Activated T-cell treated with anti-CD3 and anti-CD28 coated beads, Interleukin-2, amount 50 U/mL, for 72 hours (primary cell): ENCODE results near the gene PGGT1B. TPM values are rescaled to one million over a fixed set of nuclear protein-coding genes. Genes with fewer than 3 reads are reported as not detected.

Source experiments
- ATAC-seq, 2 donors: fragments of 150-1000 bp; cut with Tn5 transposase; replicated peaks in 1 of 2; 2 replicates each; pipeline ENCODE4 v1.10.0; 2021; ENCODE audit warnings: moderate library complexity in 2 of 2, mild to moderate bottlenecking in 1 of 2
- DNase-seq, 2 donors: peaks; one replicate each; pipeline ENCODE4 v3.0.0; 2021 to 2022; ENCODE audit warnings: mixed read lengths in 1 of 2
- H3K27ac Mint-ChIP-seq: one replicate; pipeline ENCODE4 v1.8.0; 2022; ENCODE audit warnings: mild to moderate bottlenecking, moderate library complexity, mixed read lengths
- H3K27me3 Mint-ChIP-seq: one replicate; pipeline ENCODE4 v1.8.0; 2022; ENCODE audit warnings: low read depth, mixed read lengths
- H3K36me3 Mint-ChIP-seq, 2 donors: one replicate each; pipeline ENCODE4 v1.8.0; 2022; ENCODE audit warnings: mixed read lengths in 2 of 2, mild to moderate bottlenecking in 1 of 2; ENCODE audit not compliant: insufficient read depth in 2 of 2
- H3K4me1 Mint-ChIP-seq: one replicate; pipeline ENCODE4 v1.8.0; 2022; ENCODE audit warnings: low read depth, mixed read lengths
- H3K4me3 Mint-ChIP-seq, 2 donors: one replicate each; pipeline ENCODE4 v1.8.0; 2022; ENCODE audit warnings: mild to moderate bottlenecking in 2 of 2, mixed read lengths in 2 of 2, moderate library complexity in 2 of 2
- H3K9me3 Mint-ChIP-seq, 2 donors: one replicate each; pipeline ENCODE4 v1.8.0; 2022; ENCODE audit warnings: mixed read lengths in 2 of 2
- total RNA-seq, 2 donors: library from RNA; stranded (reverse); gene quantifications; one replicate each; pipeline ENCODE4 v1.2.3, GENCODE V29; 2022

Gene PGGT1B
- total RNA-seq = 10 to 100 TPM; 47.5 TPM

DNA sequence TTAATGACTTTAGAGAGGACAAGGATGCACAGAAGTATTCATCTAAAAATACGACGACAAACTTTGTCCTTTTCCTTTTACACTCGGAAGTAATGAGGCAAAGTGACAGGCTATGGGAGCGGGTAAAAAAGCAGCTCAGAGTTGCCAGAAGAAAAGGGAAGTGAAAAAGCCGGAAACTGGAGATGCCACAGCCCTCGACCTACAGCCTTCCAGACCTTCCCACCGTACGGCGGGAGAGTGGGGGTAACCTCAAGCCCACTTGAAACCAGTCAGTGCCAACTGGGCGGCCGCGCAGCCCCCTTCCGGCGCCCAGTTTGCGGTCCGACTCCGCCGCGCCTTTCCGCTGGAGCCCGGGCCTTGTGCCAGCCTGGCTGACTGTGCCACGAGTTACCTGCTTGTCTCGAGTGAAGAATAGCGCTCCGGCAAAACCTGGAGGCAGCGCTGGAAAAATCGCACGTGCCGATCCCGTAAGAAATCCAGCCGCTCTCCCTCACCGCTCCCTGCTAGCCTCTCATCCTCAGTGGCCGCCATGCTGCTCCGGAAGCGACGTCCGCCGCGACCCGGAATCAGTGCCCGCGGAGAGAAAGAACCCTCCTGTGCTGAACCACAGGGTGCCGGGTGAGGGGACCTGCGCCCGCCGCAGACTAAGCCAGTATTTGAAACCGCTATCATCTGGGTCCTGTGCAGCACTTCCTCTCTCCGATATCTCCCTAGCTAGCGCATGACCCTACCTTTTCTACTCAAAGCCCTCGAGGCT is at the start of gene PGGT1B:
Gene PGGT1B, minus strand, starts transcription at position 557 of the 757 bp plus-strand sequence. Its CDS starts 26 bp downstream, at position 531.
- Mint-ChIP-seq H3K27me3 (no peaks in the 10 kb centered on the region), H3K4me3 (peak within 1 kb of the TSS; percentile 95 to 96), H3K36me3 (peaks cover 5 to 14% of the 10 kb centered on the region in 2 donors), H3K9me3 (no peaks in the 10 kb centered on the region), H3K27ac (peak within 1 kb of the TSS; percentile 98), H3K4me1 (peaks cover 56% of the 10 kb centered on the region)
- ATAC-seq (peak; percentile 96 to 98), DNase-seq (peak; percentile 79 to 84)

- ATAC-seq (no peak), DNase-seq (no peak)
- peaks cover 33% of the 10 kb centered on the region for H3K27me3 Mint-ChIP-seq
- H3K4me3 Mint-ChIP-seq = no peak overlapping the region
- no peaks in the 10 kb centered on the region for H3K4me1 Mint-ChIP-seq
- no peak overlapping the region for H3K27ac Mint-ChIP-seq
- H3K36me3 Mint-ChIP-seq = no peaks in the 10 kb centered on the region
- H3K9me3 Mint-ChIP-seq = no peaks in the 10 kb centered on the region
These were observed 47.2 kb upstream of the PGGT1B start for GRCh38 chr5:115309751-115310370.

DNA sequence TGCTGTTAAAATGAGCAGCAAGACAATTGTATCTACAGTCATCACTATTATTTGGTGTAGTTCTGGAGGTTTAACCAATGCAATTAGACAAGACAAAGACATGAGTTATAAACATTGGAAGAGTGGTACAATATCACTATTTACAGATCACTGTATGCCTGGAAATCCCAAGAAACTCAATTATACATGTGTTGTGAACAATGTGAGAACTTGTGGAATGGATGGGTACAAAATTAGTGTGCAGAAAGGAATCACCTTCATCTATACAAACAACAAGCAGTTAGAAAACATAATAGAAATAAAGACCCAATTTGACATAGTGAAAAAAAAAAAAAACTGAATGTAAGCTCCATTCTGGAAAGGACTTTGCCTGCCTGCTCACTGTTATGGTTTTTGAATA is 46.1 kb upstream of the PGGT1B start:
- no peak for DNase-seq
- Mint-ChIP-seq H3K9me3 (no peaks in the 10 kb centered on the region), H3K4me1 (no peaks in the 10 kb centered on the region), H3K27ac (no peak overlapping the region), H3K4me3 (no peak overlapping the region), H3K36me3 (no peaks in the 10 kb centered on the region), H3K27me3 (peaks cover 38% of the 10 kb centered on the region)
- ATAC-seq = no peak

DNA sequence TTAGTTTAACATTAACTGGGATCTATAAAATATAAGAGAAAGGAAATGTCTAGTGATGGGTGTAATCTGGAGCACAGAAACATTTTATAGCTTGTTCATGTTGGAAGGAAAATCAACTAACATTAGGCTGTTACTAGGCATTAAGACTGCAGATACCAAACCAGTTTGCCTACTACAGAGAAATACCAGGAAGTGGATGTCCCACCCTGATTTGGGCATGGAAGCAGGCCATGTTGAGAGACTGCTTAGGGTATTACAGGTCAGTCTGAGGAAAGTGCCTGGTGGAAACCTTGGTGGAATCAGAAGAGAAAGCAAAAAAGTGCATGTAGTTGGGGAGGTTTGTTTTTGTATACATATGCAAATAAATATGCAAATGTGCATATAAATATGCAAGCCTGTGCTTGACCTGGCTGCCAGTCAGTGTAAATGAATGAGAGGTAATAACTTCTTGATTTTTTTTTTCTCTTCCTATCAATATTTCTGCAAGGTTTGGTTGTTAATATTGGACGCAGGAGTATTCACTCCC is 43.4 kb upstream of the PGGT1B start:
- Mint-ChIP-seq H3K36me3 (no peaks in the 10 kb centered on the region), H3K4me1 (no peaks in the 10 kb centered on the region), H3K27ac (no peak overlapping the region), H3K27me3 (peaks cover 49% of the 10 kb centered on the region), H3K4me3 (no peak overlapping the region), H3K9me3 (no peaks in the 10 kb centered on the region)
- no peak for ATAC-seq
- DNase-seq = no peak

DNA sequence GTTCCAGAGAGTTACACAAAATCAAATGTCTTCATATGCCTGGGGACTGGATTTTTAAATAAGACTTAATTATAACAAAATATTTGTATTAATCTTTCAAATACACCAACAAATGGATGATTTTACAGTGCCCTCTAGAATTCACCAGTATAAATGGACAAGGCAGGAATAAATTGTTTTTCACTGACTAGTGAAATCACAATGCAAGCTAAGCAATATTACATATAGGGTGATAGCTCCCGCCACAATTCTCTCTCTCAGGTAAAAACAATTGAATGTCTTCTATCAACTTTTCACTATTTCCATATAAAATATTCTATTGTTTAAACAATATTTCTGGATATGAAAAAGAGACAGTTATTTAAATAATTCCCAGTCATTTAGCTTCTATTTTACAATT is 41.8 kb upstream of the PGGT1B start:
- Mint-ChIP-seq H3K4me1 (no peaks in the 10 kb centered on the region), H3K36me3 (no peaks in the 10 kb centered on the region), H3K27me3 (peaks cover 43% of the 10 kb centered on the region), H3K4me3 (no peak overlapping the region), H3K27ac (no peak overlapping the region), H3K9me3 (no peaks in the 10 kb centered on the region)
- DNase-seq = no peak
- ATAC-seq = no peak

DNA sequence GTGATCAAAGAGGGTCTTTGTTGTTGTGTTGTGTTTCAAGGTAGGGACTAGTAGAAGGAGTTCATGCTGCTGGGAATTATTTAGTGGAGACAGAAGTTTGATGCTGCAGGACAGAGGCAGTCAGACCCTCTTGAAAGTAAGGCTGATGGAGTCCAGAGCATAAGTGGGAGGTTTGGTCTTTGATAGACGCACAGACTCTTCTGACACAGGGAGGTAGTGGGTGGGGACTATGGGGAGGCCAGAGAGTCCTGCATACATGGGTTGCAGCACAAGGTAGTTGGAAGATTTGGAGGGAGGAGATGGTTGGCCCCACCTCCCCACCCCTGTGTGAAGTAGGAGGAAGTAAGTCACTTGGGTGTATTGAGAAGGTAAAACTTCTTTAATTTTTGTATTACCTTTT is 36.1 kb upstream of the PGGT1B start:
- ATAC-seq = no peak
- Mint-ChIP-seq H3K4me1 (peaks cover 5% of the 10 kb centered on the region), H3K36me3 (no peaks in the 10 kb centered on the region), H3K27ac (no peak overlapping the region), H3K9me3 (no peaks in the 10 kb centered on the region), H3K27me3 (peaks cover 18% of the 10 kb centered on the region), H3K4me3 (no peak overlapping the region)
- no peak for DNase-seq

- Mint-ChIP-seq H3K9me3 (peaks cover 0 to under 1% of the 10 kb centered on the region in 2 donors), H3K27me3 (peaks cover 11% of the 10 kb centered on the region), H3K4me1 (peaks cover 5% of the 10 kb centered on the region), H3K27ac (no peak overlapping the region), H3K4me3 (peak overlapping the region; percentile 29), H3K36me3 (peaks cover 0 to under 1% of the 10 kb centered on the region in 2 donors)
- no peak for DNase-seq
- ATAC-seq = no peak
These were observed 34.4 kb upstream of the PGGT1B start for GRCh38 chr5:115297031-115297430.

GRCh38 chr5:115296124-115297022 is 33.7 kb upstream of the PGGT1B start, which contains the start of gene CCDC112:
Gene CCDC112 (minus strand): TSS chr5:115296654. CDS start chr5:115296543, 111 bp downstream.
- Mint-ChIP-seq H3K9me3 (peaks cover 0 to 2% of the 10 kb centered on the region in 2 donors), H3K27ac (no peak within 1 kb of the TSS), H3K36me3 (peaks cover 0 to 2% of the 10 kb centered on the region in 2 donors), H3K4me1 (peaks cover 5% of the 10 kb centered on the region), H3K4me3 (peak within 1 kb of the TSS; percentile 80 to 89), H3K27me3 (peaks cover 11% of the 10 kb centered on the region)
- ATAC-seq (peak; percentile 86 to 88), DNase-seq (peak; percentile 70 to 74)

DNA sequence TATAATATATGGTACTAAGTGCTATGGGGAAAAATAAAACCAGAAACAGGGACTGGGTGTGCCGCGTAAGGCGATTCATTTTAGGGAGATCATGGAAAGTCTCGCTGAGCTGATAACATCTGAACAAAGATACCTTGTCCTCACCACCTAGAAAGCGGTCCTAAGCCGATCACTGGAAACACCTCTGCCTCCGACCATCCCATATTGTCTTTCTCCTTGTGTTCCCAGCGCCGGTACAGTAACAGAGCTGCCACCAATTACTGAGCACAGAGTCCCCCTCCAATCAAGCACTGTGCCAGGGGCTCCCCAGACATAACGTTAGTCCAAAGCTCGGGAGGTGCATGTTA is 33.1 kb upstream of the PGGT1B start:
- Mint-ChIP-seq H3K27ac (no peak overlapping the region), H3K4me1 (peaks cover 5% of the 10 kb centered on the region), H3K9me3 (peaks cover 0 to 2% of the 10 kb centered on the region in 2 donors), H3K27me3 (peaks cover 11% of the 10 kb centered on the region), H3K36me3 (peaks cover 0 to 2% of the 10 kb centered on the region in 2 donors), H3K4me3 (peak overlapping the region; percentile 80 to 89)
- no peak for ATAC-seq
- no peak for DNase-seq

- no peak overlapping the region for H3K4me3 Mint-ChIP-seq
- H3K9me3 Mint-ChIP-seq = peaks cover 0 to 2% of the 10 kb centered on the region in 2 donors
- H3K27ac Mint-ChIP-seq = no peak overlapping the region
- peaks cover 5% of the 10 kb centered on the region for H3K27me3 Mint-ChIP-seq
- no peak for ATAC-seq
- peaks cover 0 to 2% of the 10 kb centered on the region in 2 donors for H3K36me3 Mint-ChIP-seq
- peaks cover 5% of the 10 kb centered on the region for H3K4me1 Mint-ChIP-seq
- no peak for DNase-seq
These were observed 28.7 kb upstream of the PGGT1B start for GRCh38 chr5:115291397-115291796.

GRCh38 chr5:115289104-115289503 is 26.4 kb upstream of the PGGT1B start:
- no peak for ATAC-seq
- DNase-seq = no peak
- H3K27me3 Mint-ChIP-seq = peaks cover 5% of the 10 kb centered on the region
- H3K9me3 Mint-ChIP-seq = peaks cover 0 to 2% of the 10 kb centered on the region in 2 donors
- H3K4me3 Mint-ChIP-seq = no peak overlapping the region
- H3K4me1 Mint-ChIP-seq = peaks cover 6% of the 10 kb centered on the region
- H3K27ac Mint-ChIP-seq = no peak overlapping the region
- peaks cover 0 to 2% of the 10 kb centered on the region in 2 donors for H3K36me3 Mint-ChIP-seq

DNA sequence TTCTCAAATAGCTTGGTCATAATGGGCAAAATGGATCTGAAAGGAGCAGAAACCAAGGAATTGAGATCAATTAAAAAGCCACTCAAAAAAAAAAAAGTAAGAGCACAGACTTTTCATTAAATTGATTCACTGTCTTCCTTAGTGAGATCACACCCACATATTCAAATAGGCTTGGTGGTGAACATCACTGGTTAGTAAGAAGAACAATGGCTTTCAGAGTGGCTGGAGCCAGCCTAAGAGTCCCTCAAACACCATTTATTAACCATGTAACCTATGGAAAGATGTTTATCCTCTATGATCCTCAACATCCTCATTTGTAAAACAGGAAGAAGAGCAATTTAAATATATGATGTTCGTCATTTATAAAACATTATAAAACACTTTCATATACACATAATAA is 21.3 kb upstream of the PGGT1B start:
- H3K27ac Mint-ChIP-seq = no peak overlapping the region
- no peak overlapping the region for H3K4me3 Mint-ChIP-seq
- H3K27me3 Mint-ChIP-seq = no peaks in the 10 kb centered on the region
- no peaks in the 10 kb centered on the region for H3K9me3 Mint-ChIP-seq
- no peaks in the 10 kb centered on the region for H3K36me3 Mint-ChIP-seq
- ATAC-seq = no peak
- peaks cover 6% of the 10 kb centered on the region for H3K4me1 Mint-ChIP-seq
- no peak for DNase-seq

DNA sequence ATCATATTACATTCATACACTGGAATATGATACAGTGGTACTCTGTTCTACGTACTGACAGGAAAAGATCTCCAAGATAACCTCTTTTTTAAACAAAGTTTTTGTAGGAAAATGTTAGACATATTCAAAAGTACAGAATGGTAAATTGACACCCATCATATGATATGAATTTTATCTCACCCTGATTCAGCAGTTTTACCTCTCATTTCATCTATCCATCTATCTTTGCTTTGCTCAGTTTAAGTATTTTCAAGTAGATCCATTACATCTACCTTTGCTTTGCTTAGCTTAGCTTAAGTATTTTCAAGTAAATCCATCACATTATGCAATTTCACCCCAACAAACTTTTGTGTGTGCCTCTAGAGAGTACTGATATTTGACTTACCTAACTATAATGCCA is 19.5 kb upstream of the PGGT1B start:
- Mint-ChIP-seq H3K36me3 (no peaks in the 10 kb centered on the region), H3K9me3 (no peaks in the 10 kb centered on the region), H3K4me1 (peaks cover 6% of the 10 kb centered on the region), H3K4me3 (no peak overlapping the region), H3K27me3 (no peaks in the 10 kb centered on the region), H3K27ac (no peak overlapping the region)
- DNase-seq (no peak), ATAC-seq (no peak)
